ENCODE results near the gene DDX4. TPM values are rescaled to one million over a fixed set of nuclear protein-coding genes. Genes with fewer than 3 reads are reported as not detected.

DDX4 gene
- total RNA-seq, 4 donors from 2014 or later = not detected

Small RNA genes lying within 50 kb of the gene (small RNA-seq; reads per million reads assigned to genes)
- gene AC016632.1 = 0 reads per million in 4 donors
- 0 reads per million in 4 donors for gene RNA5SP183

Other genes starting within 250 kb of the DDX4 start
- gene PLPP1, start 203.1 kb upstream of the DDX4 start, total RNA-seq = 100 to 1,000 TPM in 1 of 4 donors, 10 to 100 TPM in 3; 26.1 to 140 (median 41.3) TPM
- 10 to 100 TPM; 16.0 to 29.8 (median 23.3) TPM for gene SLC38A9, start 25.7 kb upstream of the DDX4 start, total RNA-seq
- not detected for gene IL31RA, start 113.3 kb downstream of the DDX4 start, total RNA-seq

Measured in esophagus squamous epithelium (tissue), 4 donors.